Activated CD4-positive, alpha-beta memory T cell treated with anti-CD3 and anti-CD28 coated beads, Interleukin-2, amount 10 ng/mL, durations not matched to agents 7 days and 5 days (primary cell): ENCODE results near the gene CIB2. TPM values are rescaled to one million over a fixed set of nuclear protein-coding genes. Genes with fewer than 3 reads are reported as not detected.

Experiments
- CTCF ChIA-PET: fragments of 350-600 bp; sonication (Branson Sonifier 250); formaldehyde crosslinking; loops from one replicate; lab custom pipeline; 2021; ENCODE audit warnings: antibody characterized with exemption, inconsistent platforms; lab: Charles Lee
- POLR2A ChIA-PET: fragments of 350-600 bp; sonication (Branson Sonifier 250); formaldehyde crosslinking; loops from one replicate; lab custom pipeline; 2021; ENCODE audit warnings: antibody characterized with exemption; lab: Charles Lee
- DNase-seq: peaks from one replicate; pipeline ENCODE4 v3.0.0-alpha.2; 2020
- H3K27ac Mint-ChIP-seq: one replicate; pipeline ENCODE4 v1.8.0; 2021; ENCODE audit warnings: mild to moderate bottlenecking, mixed read lengths
- H3K27me3 Mint-ChIP-seq: one replicate; pipeline ENCODE4 v1.8.0; 2021; ENCODE audit warnings: mixed read lengths
- H3K36me3 Mint-ChIP-seq: one replicate; pipeline ENCODE4 v1.8.0; 2021; ENCODE audit warnings: low read depth, mixed read lengths
- H3K4me1 Mint-ChIP-seq: one replicate; pipeline ENCODE4 v1.8.0; 2021; ENCODE audit warnings: mixed read lengths
- H3K4me3 Mint-ChIP-seq: one replicate; pipeline ENCODE4 v1.8.0; 2021; ENCODE audit warnings: mild to moderate bottlenecking, mixed read lengths
- H3K9me3 Mint-ChIP-seq: one replicate; pipeline ENCODE4 v1.8.0; 2021; ENCODE audit warnings: mixed read lengths
- total RNA-seq, 2 experiments: library from RNA; stranded (reverse); gene quantifications; one replicate each; pipeline ENCODE4 v1.2.3, GENCODE V29; 2021

CIB2 gene
- total RNA-seq, 2 experiments from 2014 or later, result 0.91 to 1.1 TPM

- peaks cover 16% of the 10 kb centered on the region for H3K4me1 Mint-ChIP-seq
These were observed 63.7 kb downstream of the CIB2 start for GRCh38 chr15:78067328-78068228.

GRCh38 chr15:78065973-78066946 lies 65.0 kb downstream of the CIB2 start:
- H3K27ac Mint-ChIP-seq, result no peak overlapping the region
- peak overlapping the region; percentile 28 for H3K4me3 Mint-ChIP-seq
- no peaks in the 10 kb centered on the region for H3K27me3 Mint-ChIP-seq
- H3K36me3 Mint-ChIP-seq, result peaks cover 28% of the 10 kb centered on the region
- ChIA-PET POLR2A (interaction anchor here (0.8 to 8.5 kb wide), 7 partner anchors 10 to 36 kb away, joined by 3 to 202 read pairs (median 4); no protein-coding TSS in a partner anchor), CTCF (interaction anchor here (0.8 to 10.2 kb wide), 5 partner anchors 13 to 102 kb away, joined by 3 to 125 read pairs (median 5); no protein-coding TSS in a partner anchor)
- no peak for DNase-seq
- peaks cover 11% of the 10 kb centered on the region for H3K4me1 Mint-ChIP-seq
- no peaks in the 10 kb centered on the region for H3K9me3 Mint-ChIP-seq

More at GRCh38 chr15:78067328-78068228, 63.7 kb downstream of the CIB2 start:
- Mint-ChIP-seq H3K36me3 (peaks cover 39% of the 10 kb centered on the region), H3K9me3 (no peaks in the 10 kb centered on the region), H3K4me3 (peak overlapping the region; percentile 70), H3K27me3 (no peaks in the 10 kb centered on the region), H3K27ac (no peak overlapping the region)
- DNase-seq, result no peak
- CTCF ChIA-PET, result interaction anchor here (1.2 to 10.2 kb wide), 6 partner anchors 14 to 103 kb away, joined by 3 to 125 read pairs (median 4); no protein-coding TSS in a partner anchor
- POLR2A ChIA-PET, result interaction anchor here (0.8 to 8.5 kb wide), 10 partner anchors 8 to 49 kb away, joined by 3 to 202 read pairs (median 6); no protein-coding TSS in a partner anchor

GRCh38 chr15:78065284-78065872 lies 65.9 kb downstream of the CIB2 start:
- POLR2A ChIA-PET, result interaction anchor here (0.8 to 1.4 kb wide), 2 partner anchors 14 to 18 kb away, joined by 4 read pairs; no protein-coding TSS in a partner anchor
- Mint-ChIP-seq H3K36me3 (peaks cover 26% of the 10 kb centered on the region), H3K4me3 (peak overlapping the region; percentile 28), H3K9me3 (no peaks in the 10 kb centered on the region), H3K4me1 (peaks cover 9% of the 10 kb centered on the region), H3K27ac (no peak overlapping the region), H3K27me3 (no peaks in the 10 kb centered on the region)
- CTCF ChIA-PET, result interaction anchor here (0.8 to 1.7 kb wide), 2 partner anchors 14 to 43 kb away, joined by 3 to 5 read pairs; no protein-coding TSS in a partner anchor
- DNase-seq, result no peak

GRCh38 chr15:78064544-78064943 lies 66.7 kb downstream of the CIB2 start:
- Mint-ChIP-seq H3K27me3 (no peaks in the 10 kb centered on the region), H3K36me3 (peaks cover 21% of the 10 kb centered on the region), H3K27ac (no peak overlapping the region), H3K9me3 (no peaks in the 10 kb centered on the region), H3K4me1 (peaks cover 16% of the 10 kb centered on the region), H3K4me3 (no peak overlapping the region)
- ChIA-PET POLR2A (no interaction called here), CTCF (no interaction called here)
- DNase-seq, result no peak

GRCh38 chr15:78063970-78064385 lies 67.3 kb downstream of the CIB2 start:
- H3K27me3 Mint-ChIP-seq, result no peaks in the 10 kb centered on the region
- POLR2A ChIA-PET, result interaction anchor here (1.5 to 6.1 kb wide), 2 partner anchors 13 to 14 kb away, joined by 3 to 85 read pairs; partner anchors contain the start of gene TBC1D2B

GRCh38 chr15:78063217-78063616 lies 68.0 kb downstream of the CIB2 start:
- ChIA-PET POLR2A (interaction anchor here (1.1 to 6.1 kb wide), 6 partner anchors 13 to 45 kb away, joined by 3 to 85 read pairs (median 6); partner anchors contain the start of gene TBC1D2B), CTCF (interaction anchor here (0.5 to 2.5 kb wide), 7 partner anchors 11 to 236 kb away, joined by 3 to 15 read pairs (median 6); partner anchors contain the start of gene SKIC8)
- Mint-ChIP-seq H3K9me3 (no peaks in the 10 kb centered on the region), H3K4me1 (peaks cover 28% of the 10 kb centered on the region), H3K4me3 (no peak overlapping the region), H3K36me3 (peaks cover 25% of the 10 kb centered on the region), H3K27me3 (no peaks in the 10 kb centered on the region), H3K27ac (peak overlapping the region; percentile 8)
- no peak for DNase-seq

More at GRCh38 chr15:78063970-78064385, 67.3 kb downstream of the CIB2 start:
- Mint-ChIP-seq H3K4me1 (peaks cover 22% of the 10 kb centered on the region), H3K36me3 (peaks cover 24% of the 10 kb centered on the region), H3K4me3 (no peak overlapping the region), H3K27ac (no peak overlapping the region), H3K9me3 (no peaks in the 10 kb centered on the region)
- DNase-seq, result no peak
- CTCF ChIA-PET, result no interaction called here

GRCh38 chr15:78061963-78062427 lies 69.2 kb downstream of the CIB2 start:
- Mint-ChIP-seq H3K27ac (peak overlapping the region; percentile 79), H3K4me3 (peak overlapping the region; percentile 58), H3K9me3 (no peaks in the 10 kb centered on the region), H3K4me1 (peaks cover 39% of the 10 kb centered on the region), H3K27me3 (no peaks in the 10 kb centered on the region), H3K36me3 (peaks cover 19% of the 10 kb centered on the region)
- ChIA-PET POLR2A (interaction anchor here (0.6 to 13.2 kb wide), 9 partner anchors 9 to 47 kb away, joined by 3 to 202 read pairs (median 6); no protein-coding TSS in a partner anchor), CTCF (interaction anchor here (0.8 to 2.5 kb wide), 7 partner anchors 10 to 102 kb away, joined by 3 to 15 read pairs (median 6); no protein-coding TSS in a partner anchor)
- DNase-seq, result no peak

- Mint-ChIP-seq H3K9me3 (no peaks in the 10 kb centered on the region), H3K27ac (no peak overlapping the region), H3K4me1 (peaks cover 57% of the 10 kb centered on the region), H3K36me3 (peaks cover 16% of the 10 kb centered on the region), H3K4me3 (no peak overlapping the region), H3K27me3 (no peaks in the 10 kb centered on the region)
- ChIA-PET CTCF (interaction anchor here (1.3 to 13.7 kb wide), 6 partner anchors 10 to 48 kb away, joined by 3 to 125 read pairs (median 4); no protein-coding TSS in a partner anchor), POLR2A (interaction anchor here (6.1 to 13.2 kb wide), 2 partner anchors 10 to 11 kb away, joined by 85 to 202 read pairs; no protein-coding TSS in a partner anchor)
- no peak for DNase-seq
These were observed 71.0 kb downstream of the CIB2 start for GRCh38 chr15:78060232-78060631.

GRCh38 chr15:78059110-78059839 lies 72.0 kb downstream of the CIB2 start:
- Mint-ChIP-seq H3K27ac (peak overlapping the region; percentile 44), H3K36me3 (peaks cover 23% of the 10 kb centered on the region), H3K4me1 (peaks cover 66% of the 10 kb centered on the region), H3K9me3 (no peaks in the 10 kb centered on the region), H3K4me3 (no peak overlapping the region), H3K27me3 (no peaks in the 10 kb centered on the region)
- ChIA-PET CTCF (interaction anchor here (0.5 to 13.7 kb wide), 8 partner anchors 9 to 181 kb away, joined by 3 to 125 read pairs (median 4); no protein-coding TSS in a partner anchor), POLR2A (interaction anchor here (1.3 to 13.2 kb wide), 4 partner anchors 9 to 45 kb away, joined by 3 to 202 read pairs (median 46); no protein-coding TSS in a partner anchor)
- no peak for DNase-seq

- H3K9me3 Mint-ChIP-seq, result no peaks in the 10 kb centered on the region
- H3K27ac Mint-ChIP-seq, result peak overlapping the region; percentile 36
- ChIA-PET CTCF (interaction anchor here (1.0 to 13.7 kb wide), 5 partner anchors 8 to 50 kb away, joined by 3 to 125 read pairs (median 6); no protein-coding TSS in a partner anchor), POLR2A (interaction anchor here (0.6 to 13.2 kb wide), 6 partner anchors 8 to 46 kb away, joined by 3 to 202 read pairs (median 6); partner anchors contain the start of gene TBC1D2B)
- no peak overlapping the region for H3K4me3 Mint-ChIP-seq
- peaks cover 72% of the 10 kb centered on the region for H3K4me1 Mint-ChIP-seq
- no peak for DNase-seq
- H3K36me3 Mint-ChIP-seq, result peaks cover 29% of the 10 kb centered on the region
- no peaks in the 10 kb centered on the region for H3K27me3 Mint-ChIP-seq
These were observed 72.8 kb downstream of the CIB2 start for GRCh38 chr15:78058401-78058935.
